ENCODE data around the gene MRM1. TPM values are rescaled to one million over a fixed set of nuclear protein-coding genes. Genes with fewer than 3 reads are reported as not detected.

The MRM1 gene
- total RNA-seq, 1 donor from 2014 or later = 2.7 TPM

DNA sequence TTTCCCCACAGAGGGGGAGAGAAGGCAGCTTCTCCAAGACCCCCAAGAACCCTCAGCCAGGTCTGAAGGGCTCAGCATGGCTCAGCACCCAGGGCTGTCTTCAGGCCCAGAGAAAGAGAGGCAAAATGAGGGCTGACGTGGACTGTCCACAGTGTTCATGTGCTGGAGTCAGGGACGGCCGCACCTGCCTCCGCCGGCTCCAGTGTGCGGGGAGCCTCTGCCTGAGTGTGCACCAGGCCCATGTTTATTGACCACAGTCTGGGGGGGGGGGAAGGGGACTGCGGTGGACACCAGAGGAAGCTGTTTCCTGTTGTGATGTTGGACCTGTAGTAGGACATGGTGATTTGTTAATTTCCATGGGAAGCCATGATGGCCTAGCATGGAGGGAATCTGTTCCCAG lies 6.9 kb downstream of the MRM1 start:
- Histone ChIP-seq H3K4me3 (no peak overlapping the region), H3K27me3 (no peaks in the 10 kb centered on the region), H3K36me3 (no peaks in the 10 kb centered on the region), H3K9me3 (no peaks in the 10 kb centered on the region), H3K4me1 (peaks cover 9% of the 10 kb centered on the region), H3K27ac (no peak overlapping the region)
- TF ChIP-seq, protein P1, sequence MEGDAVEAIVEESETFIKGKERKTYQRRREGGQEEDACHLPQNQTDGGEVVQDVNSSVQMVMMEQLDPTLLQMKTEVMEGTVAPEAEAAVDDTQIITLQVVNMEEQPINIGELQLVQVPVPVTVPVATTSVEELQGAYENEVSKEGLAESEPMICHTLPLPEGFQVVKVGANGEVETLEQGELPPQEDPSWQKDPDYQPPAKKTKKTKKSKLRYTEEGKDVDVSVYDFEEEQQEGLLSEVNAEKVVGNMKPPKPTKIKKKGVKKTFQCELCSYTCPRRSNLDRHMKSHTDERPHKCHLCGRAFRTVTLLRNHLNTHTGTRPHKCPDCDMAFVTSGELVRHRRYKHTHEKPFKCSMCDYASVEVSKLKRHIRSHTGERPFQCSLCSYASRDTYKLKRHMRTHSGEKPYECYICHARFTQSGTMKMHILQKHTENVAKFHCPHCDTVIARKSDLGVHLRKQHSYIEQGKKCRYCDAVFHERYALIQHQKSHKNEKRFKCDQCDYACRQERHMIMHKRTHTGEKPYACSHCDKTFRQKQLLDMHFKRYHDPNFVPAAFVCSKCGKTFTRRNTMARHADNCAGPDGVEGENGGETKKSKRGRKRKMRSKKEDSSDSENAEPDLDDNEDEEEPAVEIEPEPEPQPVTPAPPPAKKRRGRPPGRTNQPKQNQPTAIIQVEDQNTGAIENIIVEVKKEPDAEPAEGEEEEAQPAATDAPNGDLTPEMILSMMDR (IDR thresholded peaks at IDR 0.05) = no peak
- TF ChIP-seq POLR2A (IDR thresholded peaks at IDR 0.05) (no peak), POLR2AphosphoS5 (IDR thresholded peaks at IDR 0.05; ENCODE audit: insufficient read depth in 1 of 2, low read depth in 1 of 2) (no peak)
- DNase-seq (ENCODE audit: extremely low spot score in 2 of 2) = no peak
- intact Hi-C loops (cut with DNase I) = no loop called here

- intact Hi-C loops (cut with DNase I) = no loop called here
- no peak overlapping the region for H3K4me3 ChIP-seq
These were observed 7.6 kb downstream of the MRM1 start for GRCh38 chr17:36608794-36609497.

DNA sequence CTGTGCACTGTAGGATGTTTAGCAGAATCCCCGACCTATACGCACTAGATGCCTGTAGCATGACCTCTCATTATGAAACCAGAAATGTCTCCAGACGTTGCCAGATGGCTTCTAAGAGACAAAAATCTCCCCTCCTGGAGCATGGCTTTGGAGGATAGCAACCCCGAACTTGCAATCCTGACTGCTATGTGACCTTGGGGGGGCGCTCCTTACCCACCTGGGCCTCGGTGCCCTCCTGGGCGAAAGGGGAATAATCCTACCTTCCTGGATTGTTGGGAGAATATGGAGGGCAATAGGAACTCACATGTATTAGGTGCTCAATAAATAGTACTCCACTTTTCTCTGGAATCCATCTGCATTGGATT lies 8.1 kb downstream of the MRM1 start:
- H3K36me3 ChIP-seq = no peaks in the 10 kb centered on the region
- DNase-seq (ENCODE audit: extremely low spot score in 2 of 2) = no peak
- peaks cover 8% of the 10 kb centered on the region for H3K4me1 ChIP-seq
- H3K27me3 ChIP-seq = no peaks in the 10 kb centered on the region
- TF ChIP-seq POLR2A (IDR thresholded peaks at IDR 0.05) (no peak), POLR2AphosphoS5 (IDR thresholded peaks at IDR 0.05; ENCODE audit: insufficient read depth in 1 of 2, low read depth in 1 of 2) (no peak)
- TF ChIP-seq, protein P1 (IDR thresholded peaks at IDR 0.05) = no peak
- no peaks in the 10 kb centered on the region for H3K9me3 ChIP-seq
- H3K4me3 ChIP-seq = no peak overlapping the region
- intact Hi-C loops (cut with DNase I) = no loop called here
- no peak overlapping the region for H3K27ac ChIP-seq

More at GRCh38 chr17:36608794-36609497, 7.6 kb downstream of the MRM1 start:
- Histone ChIP-seq H3K36me3 (no peaks in the 10 kb centered on the region), H3K4me1 (peaks cover 8% of the 10 kb centered on the region), H3K27me3 (no peaks in the 10 kb centered on the region), H3K9me3 (no peaks in the 10 kb centered on the region), H3K27ac (no peak overlapping the region)
- TF ChIP-seq POLR2A (IDR thresholded peaks at IDR 0.05) = no peak
- TF ChIP-seq, protein P1 (IDR thresholded peaks at IDR 0.05) = peak in 1 of 3 experiments; percentile 23
- TF ChIP-seq POLR2AphosphoS5 (IDR thresholded peaks at IDR 0.05; ENCODE audit: insufficient read depth in 1 of 2, low read depth in 1 of 2) = peak in 1 of 2 donors; percentile 9
- DNase-seq (ENCODE audit: extremely low spot score in 2 of 2) = no peak

- H3K27me3 ChIP-seq = no peaks in the 10 kb centered on the region
- no peak overlapping the region for H3K4me3 ChIP-seq
- intact Hi-C loops (cut with DNase I) = no loop called here
- H3K4me1 ChIP-seq = peaks cover 8% of the 10 kb centered on the region
- no peak overlapping the region for H3K27ac ChIP-seq
- no peaks in the 10 kb centered on the region for H3K36me3 ChIP-seq
- no peaks in the 10 kb centered on the region for H3K9me3 ChIP-seq
- TF ChIP-seq, protein P1 (IDR thresholded peaks at IDR 0.05) = no peak
- no peak for TF ChIP-seq POLR2AphosphoS5 (IDR thresholded peaks at IDR 0.05; ENCODE audit: insufficient read depth in 1 of 2, low read depth in 1 of 2)
- TF ChIP-seq POLR2A (IDR thresholded peaks at IDR 0.05) = no peak
- no peak for DNase-seq (ENCODE audit: extremely low spot score in 2 of 2)
These were observed 9.1 kb downstream of the MRM1 start for GRCh38 chr17:36610474-36610873.

DNA sequence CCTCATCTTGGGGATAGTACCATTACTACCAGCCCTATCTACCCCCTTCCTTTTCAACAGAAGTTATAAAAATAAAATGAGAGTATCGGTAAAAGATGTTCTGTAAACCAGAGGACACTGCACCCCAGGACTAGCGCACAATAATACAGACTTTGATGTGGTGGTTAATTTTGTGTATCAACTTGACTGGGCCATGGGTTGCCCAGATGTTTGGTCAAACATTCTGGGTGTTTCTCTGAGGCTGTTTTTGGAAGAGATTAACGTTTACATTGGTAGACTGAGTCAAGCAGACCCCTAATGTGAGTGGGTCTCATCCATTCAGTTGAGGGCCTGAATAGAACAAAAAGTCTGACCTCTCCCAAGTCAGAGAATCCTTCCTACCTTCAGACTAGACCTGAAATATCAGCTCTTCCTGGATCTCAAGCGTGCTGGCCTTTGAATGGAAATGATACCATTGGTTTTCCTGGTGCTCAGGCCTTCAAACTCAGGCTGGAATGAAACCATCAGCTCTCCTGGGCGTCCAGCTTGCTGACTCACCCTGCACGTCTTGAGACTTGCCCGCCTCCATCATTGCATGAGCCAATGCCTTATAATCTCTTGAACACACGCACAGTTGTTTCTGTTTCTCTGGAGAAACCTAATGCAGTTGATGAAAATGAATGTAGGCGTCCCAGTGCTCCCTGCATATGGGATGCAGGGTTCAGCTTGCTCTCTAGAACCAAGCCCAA lies 10.1 kb downstream of the MRM1 start:
- no peaks in the 10 kb centered on the region for H3K36me3 ChIP-seq
- H3K4me1 ChIP-seq = peaks cover 8% of the 10 kb centered on the region
- no peak overlapping the region for H3K4me3 ChIP-seq
- TF ChIP-seq, protein P1 (IDR thresholded peaks at IDR 0.05) = no peak
- no peak for TF ChIP-seq POLR2A (IDR thresholded peaks at IDR 0.05)
- no peak for TF ChIP-seq POLR2AphosphoS5 (IDR thresholded peaks at IDR 0.05; ENCODE audit: insufficient read depth in 1 of 2, low read depth in 1 of 2)
- H3K27ac ChIP-seq = no peak overlapping the region
- no peak for DNase-seq (ENCODE audit: extremely low spot score in 2 of 2)
- no peaks in the 10 kb centered on the region for H3K9me3 ChIP-seq
- no peaks in the 10 kb centered on the region for H3K27me3 ChIP-seq
- intact Hi-C loops (cut with DNase I) = no loop called here

Data from vagina (tissue), 2 donors.